ENCODE measurements around the gene KRTAP2-4. TPM values are rescaled to one million over a fixed set of nuclear protein-coding genes. Genes with fewer than 3 reads are reported as not detected.

Gene KRTAP2-4
- not detected for total RNA-seq

DNA sequence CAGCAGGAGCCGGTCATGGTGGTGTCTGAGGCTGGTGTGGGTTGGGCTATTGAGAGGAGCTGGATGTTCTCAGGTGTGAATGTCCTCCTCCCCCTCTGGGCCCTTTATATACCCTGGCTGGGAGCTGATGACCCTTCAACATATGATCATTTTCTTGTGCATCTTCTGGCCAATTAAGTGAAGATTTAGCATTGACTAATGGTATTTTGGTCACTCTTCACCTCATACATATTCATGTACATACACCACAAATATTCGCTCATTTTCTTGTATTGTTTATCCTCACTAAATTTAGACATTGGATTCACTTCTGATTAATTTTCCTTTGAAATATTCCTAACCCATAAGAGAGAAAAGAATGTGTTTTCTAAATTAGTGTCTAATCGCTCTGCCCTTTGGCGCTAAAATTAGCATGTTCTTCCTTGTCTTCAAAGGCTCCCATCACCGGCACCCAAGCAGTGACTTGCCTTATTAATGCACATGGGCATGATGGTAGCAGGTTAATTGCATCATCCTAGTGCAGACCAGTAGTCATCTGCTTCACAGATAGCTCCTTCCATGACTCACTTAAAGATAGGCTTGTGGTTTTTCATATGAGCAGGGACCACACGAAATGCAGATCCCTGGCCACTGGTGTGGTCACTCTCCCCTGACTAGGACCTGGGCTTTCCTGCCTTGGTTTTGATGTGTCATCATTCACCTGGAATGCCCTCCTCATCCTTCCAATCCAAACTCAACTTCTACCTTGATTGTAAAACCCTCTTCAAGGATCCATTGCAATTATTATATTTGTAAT, at the start of gene KRTAP2-4:
KRTAP2-4 (minus strand) TSS at position 51 of the 796 bp plus-strand sequence; CDS start at position 17, 34 bp downstream.

GRCh38 chr17:41105347-41105746, 39.7 kb upstream of the KRTAP2-4 start, which contains the start of gene KRTAP4-9:
KRTAP4-9 (plus strand) TSS chr17:41105389; CDS start chr17:41105389, 0 bp downstream.

GRCh38 chr17:41101586-41102259, 36.0 kb upstream of the KRTAP2-4 start, which contains the start of gene KRTAP4-16:
KRTAP4-16 (minus strand) TSS chr17:41102209; CDS start chr17:41102209, 0 bp downstream.

DNA sequence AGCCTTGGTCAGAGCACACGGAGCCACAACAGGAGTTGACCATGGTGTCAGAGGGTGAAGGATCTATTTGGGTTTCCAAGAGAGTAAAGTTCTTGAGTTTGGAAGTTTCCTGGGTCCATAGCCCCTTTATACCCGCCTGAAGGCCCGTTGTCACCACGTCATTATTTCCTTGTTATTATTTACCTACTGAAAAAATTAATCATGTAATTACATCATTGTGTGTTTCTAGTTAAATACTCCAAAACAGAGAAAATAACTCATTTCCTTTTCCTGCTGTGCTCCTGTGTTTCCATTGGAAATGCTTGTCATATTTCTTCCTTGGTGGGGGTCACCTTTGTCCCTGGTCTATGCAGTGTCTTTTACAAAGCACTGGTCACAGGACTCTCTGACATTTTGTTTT, 32.4 kb upstream of the KRTAP2-4 start, which contains the start of gene KRTAP4-8:
KRTAP4-8 (minus strand) TSS at position 101 of the 400 bp plus-strand sequence; CDS start at position 43, 58 bp downstream.

GRCh38 chr17:41084100-41084856, 18.6 kb upstream of the KRTAP2-4 start, which contains the start of gene KRTAP4-7:
KRTAP4-7 (plus strand) TSS chr17:41084150; CDS start chr17:41084207, 57 bp downstream.

DNA sequence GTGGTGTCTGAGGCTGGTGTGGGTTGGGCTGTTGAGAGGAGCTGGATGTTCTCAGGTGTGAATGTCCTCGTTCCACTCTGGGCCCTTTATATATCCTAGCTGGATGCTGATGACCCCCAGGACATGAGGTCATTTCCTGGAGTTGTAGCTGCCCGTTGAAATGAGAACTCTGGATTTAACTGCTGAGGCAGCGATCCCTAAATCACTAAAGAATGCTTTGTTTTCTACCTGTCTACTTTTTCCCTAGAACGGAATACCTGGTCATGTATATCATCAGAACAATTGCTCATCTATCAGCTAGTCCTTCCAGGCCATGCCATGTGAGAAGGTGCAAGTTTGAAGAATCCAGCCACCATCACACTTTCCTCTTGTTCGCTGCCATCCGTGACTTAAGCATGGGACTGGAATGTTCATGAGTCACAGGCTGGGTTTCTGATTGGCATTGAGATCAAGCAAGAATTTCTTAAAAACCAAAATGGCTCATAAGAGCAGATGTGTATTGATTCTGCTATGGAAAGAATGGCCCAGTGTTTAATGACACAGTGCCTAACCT, 5.6 kb downstream of the KRTAP2-4 start, which contains the start of gene KRTAP2-3:
KRTAP2-3 (minus strand) TSS at position 63 of the 553 bp plus-strand sequence. CDS start 64 bp downstream, outside the sequence.

GRCh38 chr17:41055130-41055529, 10.5 kb downstream of the KRTAP2-4 start, which contains the start of gene KRTAP2-2:
KRTAP2-2 (minus strand) TSS chr17:41055230; CDS start chr17:41055211, 19 bp downstream.

GRCh38 chr17:41046735-41047465, 18.8 kb downstream of the KRTAP2-4 start, which contains the start of gene KRTAP2-1:
KRTAP2-1 (minus strand) TSS chr17:41047316; CDS start chr17:41047267, 49 bp downstream.

DNA sequence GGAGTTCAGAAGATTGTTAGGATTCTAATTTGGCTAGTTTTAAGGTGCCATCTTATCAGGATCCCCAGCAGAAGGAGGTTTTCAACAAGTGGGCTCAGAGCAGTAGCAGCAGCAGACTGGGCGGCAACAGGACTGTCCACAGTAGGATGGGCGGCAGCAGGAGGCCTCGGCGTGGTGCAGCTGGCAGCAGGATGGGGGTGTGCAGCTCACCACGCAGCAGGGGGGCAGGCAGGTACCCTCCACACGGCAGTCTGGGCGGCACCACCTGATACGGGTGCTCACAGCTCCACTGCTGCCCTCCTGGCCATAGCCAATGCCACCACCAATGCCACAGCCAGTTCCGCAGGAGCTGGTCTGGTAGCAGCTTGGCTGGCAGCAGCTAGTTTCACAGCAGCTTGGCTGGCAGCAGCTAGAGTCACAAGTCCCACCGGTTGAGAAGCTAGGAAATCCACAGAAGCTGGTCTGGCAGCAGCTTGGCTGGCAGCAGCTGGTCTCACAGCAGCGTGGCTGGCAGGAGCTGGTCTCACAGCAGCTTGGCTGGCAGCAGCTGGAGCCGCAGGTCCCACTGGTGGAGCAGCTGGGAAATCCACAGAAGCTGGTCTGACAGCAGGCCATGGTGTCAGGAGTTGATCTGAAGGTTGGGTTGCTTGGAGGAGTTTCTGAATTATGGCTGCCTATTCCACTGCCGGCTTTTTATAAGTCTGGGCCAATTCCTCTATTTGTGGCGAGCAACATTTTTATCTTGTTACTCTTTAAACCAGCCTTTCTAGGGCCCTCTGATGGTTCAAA, 24.7 kb downstream of the KRTAP2-4 start, which contains the start of gene KRTAP1-1:
KRTAP1-1 (minus strand) TSS at position 668 of the 789 bp plus-strand sequence; CDS start at position 615, 53 bp downstream.

DNA sequence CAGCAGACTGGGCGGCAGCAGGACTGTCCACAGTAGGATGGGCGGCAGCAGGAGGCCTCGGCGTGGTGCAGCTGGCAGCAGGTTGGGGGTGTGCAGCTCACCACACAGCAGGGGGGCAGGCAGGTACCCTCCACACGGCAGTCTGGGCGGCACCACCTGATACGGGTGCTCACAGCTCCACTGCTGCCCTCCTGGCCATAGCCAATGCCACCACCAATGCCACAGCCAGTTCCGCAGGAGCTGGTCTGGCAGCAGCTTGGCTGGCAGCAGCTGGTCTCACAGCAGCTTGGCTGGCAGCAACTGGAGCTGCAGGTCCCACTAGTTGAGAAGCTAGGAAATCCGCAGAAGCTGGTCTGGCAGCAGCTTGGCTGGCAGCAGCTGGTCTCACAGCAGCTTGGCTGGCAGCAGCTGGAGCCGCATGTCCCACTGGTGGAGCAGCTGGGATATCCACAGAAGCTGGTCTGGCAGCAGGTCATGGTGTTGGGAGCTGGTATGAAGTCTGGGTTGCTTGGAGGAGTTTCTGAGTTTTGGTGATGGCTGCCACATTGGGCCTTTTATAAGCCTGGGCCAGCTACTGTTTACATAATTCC, 31.2 kb downstream of the KRTAP2-4 start, which contains the start of gene KRTAP1-3:
KRTAP1-3 (minus strand) TSS at position 529 of the 590 bp plus-strand sequence; CDS start at position 476, 53 bp downstream.

GRCh38 chr17:41029633-41030245, 35.9 kb downstream of the KRTAP2-4 start, which contains the start of gene KRTAP1-4:
KRTAP1-4 (minus strand) TSS chr17:41030195; CDS start chr17:41030078, 117 bp downstream.

GRCh38 chr17:41026715-41027471, 38.8 kb downstream of the KRTAP2-4 start, which contains the start of gene KRTAP1-5:
KRTAP1-5 (minus strand) TSS chr17:41027208; CDS start chr17:41027155, 53 bp downstream.

Other genes with a start within 250 kb of the KRTAP2-4 start
- gene KRT10, start 243.3 kb downstream of the KRTAP2-4 start, total RNA-seq, result 6.9 TPM
- not detected for gene KRT12, start 198.7 kb downstream of the KRTAP2-4 start, total RNA-seq
- gene KRT20, start 180.6 kb downstream of the KRTAP2-4 start, total RNA-seq, result 0.23 TPM
- gene KRT23, start 128.2 kb downstream of the KRTAP2-4 start, total RNA-seq, result 1.3 TPM
- 0.18 TPM for gene KRT39, start 98.9 kb downstream of the KRTAP2-4 start, total RNA-seq
- 0.23 TPM for gene KRT40, start 81.6 kb downstream of the KRTAP2-4 start, total RNA-seq
- not detected for gene KRTAP3-3, start 71.7 kb downstream of the KRTAP2-4 start, total RNA-seq
- gene KRTAP3-2, start 66.0 kb downstream of the KRTAP2-4 start, total RNA-seq, result not detected
- gene KRTAP3-1, start 56.8 kb downstream of the KRTAP2-4 start, total RNA-seq, result not detected
- gene KRTAP1-5, start 38.7 kb downstream of the KRTAP2-4 start, total RNA-seq, result not detected
- gene KRTAP1-4, start 35.7 kb downstream of the KRTAP2-4 start, total RNA-seq, result not detected
- gene KRTAP1-3, start 31.0 kb downstream of the KRTAP2-4 start, total RNA-seq, result not detected
- gene KRTAP1-1, start 24.4 kb downstream of the KRTAP2-4 start, total RNA-seq, result not detected
- gene KRTAP2-1, start 18.6 kb downstream of the KRTAP2-4 start, total RNA-seq, result not detected
- not detected for gene KRTAP2-2, start 10.6 kb downstream of the KRTAP2-4 start, total RNA-seq
- gene KRTAP2-3, start 5.8 kb downstream of the KRTAP2-4 start, total RNA-seq, result not detected
- gene KRTAP4-7, start 18.3 kb upstream of the KRTAP2-4 start, total RNA-seq, result not detected
- gene KRTAP4-8, start 32.3 kb upstream of the KRTAP2-4 start, total RNA-seq, result not detected
- not detected for gene KRTAP4-16, start 36.3 kb upstream of the KRTAP2-4 start, total RNA-seq
- gene KRTAP4-9, start 39.5 kb upstream of the KRTAP2-4 start, total RNA-seq, result not detected
- gene KRTAP4-11, start 52.5 kb upstream of the KRTAP2-4 start, total RNA-seq, result not detected
- gene KRTAP4-12, start 58.3 kb upstream of the KRTAP2-4 start, total RNA-seq, result not detected
- not detected for gene KRTAP4-6, start 74.7 kb upstream of the KRTAP2-4 start, total RNA-seq
- gene KRTAP4-5, start 83.9 kb upstream of the KRTAP2-4 start, total RNA-seq, result not detected
- gene KRTAP4-4, start 94.9 kb upstream of the KRTAP2-4 start, total RNA-seq, result not detected
- not detected for gene KRTAP4-3, start 102.3 kb upstream of the KRTAP2-4 start, total RNA-seq
- gene KRTAP4-2, start 112.3 kb upstream of the KRTAP2-4 start, total RNA-seq, result not detected
- not detected for gene KRTAP4-1, start 119.0 kb upstream of the KRTAP2-4 start, total RNA-seq
- not detected for gene KRTAP9-1, start 124.0 kb upstream of the KRTAP2-4 start, total RNA-seq
- gene KRTAP9-2, start 160.8 kb upstream of the KRTAP2-4 start, total RNA-seq, result not detected
- gene KRTAP9-3, start 166.6 kb upstream of the KRTAP2-4 start, total RNA-seq, result not detected
- gene KRTAP9-8, start 172.1 kb upstream of the KRTAP2-4 start, total RNA-seq, result not detected
- not detected for gene KRTAP9-4, start 183.8 kb upstream of the KRTAP2-4 start, total RNA-seq
- gene KRTAP9-9, start 189.5 kb upstream of the KRTAP2-4 start, total RNA-seq, result not detected
- gene KRTAP9-6, start 199.5 kb upstream of the KRTAP2-4 start, total RNA-seq, result not detected
- gene KRTAP9-7, start 209.8 kb upstream of the KRTAP2-4 start, total RNA-seq, result not detected
- gene KRTAP29-1, start 237.0 kb upstream of the KRTAP2-4 start, total RNA-seq, result not detected
- not detected for gene KRTAP16-1, start 243.4 kb upstream of the KRTAP2-4 start, total RNA-seq
- gene KRTAP17-1, start 249.8 kb upstream of the KRTAP2-4 start, total RNA-seq, result not detected

All from metanephros (tissue), 1 donor.